HG03354 (cell line): Measurements from ENCODE around the gene SPIN1.
"Not testable (repeated sequence)": the region's sequence is repeated elsewhere in the genome, so short reads cannot be mapped to it uniquely, and the experiment has no call there.

ENCODE experiments used
- ATAC-seq: cut with Tn5 transposase; IDR thresholded peaks from one replicate; pipeline ENCODE4 v1.9.1; 2021; ENCODE audit warnings: mild to moderate bottlenecking; ENCODE audit not compliant: unreplicated experiment, poor library complexity, severe bottlenecking

SPIN1 gene

DNA sequence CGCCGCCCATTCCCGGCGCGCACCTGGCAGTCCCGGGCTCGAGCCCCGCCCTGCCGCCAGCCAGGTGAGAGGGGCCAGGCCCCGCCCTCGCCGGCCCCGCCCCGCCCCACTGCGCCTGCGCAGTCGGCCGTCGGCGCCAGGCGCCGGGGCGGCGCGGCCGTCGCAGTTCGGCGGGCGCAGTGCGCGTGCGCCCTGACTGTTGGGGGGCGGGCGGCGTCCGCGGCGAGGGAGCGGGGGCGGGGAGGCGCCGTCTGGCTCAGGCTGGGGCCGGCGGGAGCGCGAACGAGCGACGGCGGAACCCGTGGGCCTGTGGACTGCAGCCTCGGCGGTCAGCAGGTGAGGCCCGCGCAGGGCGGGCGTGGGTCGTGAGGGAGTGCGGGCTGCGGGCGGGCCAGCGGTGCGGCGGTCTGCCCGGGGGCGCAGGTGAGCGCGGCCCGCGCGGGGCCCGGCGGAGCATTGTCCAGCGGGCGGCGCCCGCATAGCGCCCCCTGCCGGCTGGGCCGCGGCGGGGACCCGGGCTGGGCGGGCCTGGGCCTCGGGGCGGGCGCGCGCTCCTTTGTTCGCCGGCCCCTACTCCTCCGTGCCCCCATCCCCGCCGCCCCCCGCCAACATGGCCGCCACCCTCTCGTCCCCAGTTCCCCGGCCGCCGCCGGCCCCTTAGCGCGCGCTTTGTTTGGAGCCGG lies at the start of gene SPIN1:
SPIN1 (plus strand) TSS at position 242 of the 683 bp plus-strand sequence. CDS start 38,096 bp downstream, outside the sequence.
- ATAC-seq = peak; percentile 86

GRCh38 chr9:88339317-88339716 lies 48.9 kb upstream of the SPIN1 start:
- no peak for ATAC-seq

- ATAC-seq = no peak
Measured at GRCh38 chr9:88342246-88342645, 46.0 kb upstream of the SPIN1 start.

DNA sequence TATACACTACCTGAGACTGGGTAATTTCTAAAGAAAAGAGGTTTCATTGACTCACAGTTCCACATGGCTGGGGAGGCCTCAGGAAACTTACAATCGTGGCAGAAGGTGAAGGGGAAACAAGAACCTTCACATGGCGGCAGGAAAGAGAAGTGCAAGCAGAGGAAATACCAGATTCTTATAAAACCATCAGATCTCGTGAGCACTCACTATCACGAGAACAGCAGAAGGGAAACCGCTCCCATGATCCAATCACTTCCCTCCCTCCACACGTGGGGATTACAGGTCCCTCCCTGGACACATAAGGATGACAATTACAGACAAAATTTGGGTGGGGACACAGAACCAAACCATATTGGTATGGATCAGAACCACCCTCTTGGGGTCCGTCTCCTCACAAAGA lies 44.2 kb upstream of the SPIN1 start:
- no peak for ATAC-seq

DNA sequence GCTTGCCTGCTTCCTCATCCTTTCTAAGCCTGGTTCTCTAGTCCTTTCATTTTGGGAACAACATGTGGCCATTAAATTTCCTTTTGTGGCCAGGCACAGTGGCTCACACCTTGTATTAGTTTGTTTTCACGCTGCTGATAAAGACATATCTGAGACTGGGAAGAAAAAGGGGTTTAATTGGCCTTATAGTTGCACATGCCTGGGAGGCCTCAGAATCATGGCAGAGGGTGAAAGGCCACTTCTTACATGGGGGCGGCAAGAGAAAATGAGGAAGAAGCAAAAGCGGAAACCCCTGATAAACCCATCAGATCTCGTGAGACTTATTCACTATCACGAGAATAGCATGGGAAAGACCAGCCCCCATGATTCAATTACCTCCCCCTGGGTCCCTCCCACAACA lies 37.9 kb upstream of the SPIN1 start:
- ATAC-seq = not testable (repeated sequence)

GRCh38 chr9:88355166-88355565 lies 33.1 kb upstream of the SPIN1 start:
- ATAC-seq = no peak

DNA sequence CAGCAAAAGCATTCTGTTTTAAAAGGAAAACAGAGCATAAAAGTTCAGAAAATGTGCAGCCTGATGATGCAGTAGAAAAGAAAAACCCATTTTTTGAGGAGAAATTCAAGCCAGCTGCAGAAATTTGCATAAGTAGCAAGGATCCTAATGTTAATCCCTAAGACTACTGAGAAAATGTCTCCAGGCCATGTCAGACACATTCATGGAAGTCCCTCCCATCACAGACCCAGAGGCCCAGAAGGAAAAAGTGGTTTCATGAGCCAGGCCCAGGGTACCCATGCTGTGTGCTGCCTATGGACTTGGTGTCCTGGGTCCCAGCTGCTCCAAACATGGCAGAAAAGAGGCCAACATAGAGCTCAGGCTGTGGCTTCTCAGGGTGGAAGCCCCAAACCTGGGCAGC lies 31.0 kb upstream of the SPIN1 start:
- ATAC-seq = not testable (repeated sequence)

DNA sequence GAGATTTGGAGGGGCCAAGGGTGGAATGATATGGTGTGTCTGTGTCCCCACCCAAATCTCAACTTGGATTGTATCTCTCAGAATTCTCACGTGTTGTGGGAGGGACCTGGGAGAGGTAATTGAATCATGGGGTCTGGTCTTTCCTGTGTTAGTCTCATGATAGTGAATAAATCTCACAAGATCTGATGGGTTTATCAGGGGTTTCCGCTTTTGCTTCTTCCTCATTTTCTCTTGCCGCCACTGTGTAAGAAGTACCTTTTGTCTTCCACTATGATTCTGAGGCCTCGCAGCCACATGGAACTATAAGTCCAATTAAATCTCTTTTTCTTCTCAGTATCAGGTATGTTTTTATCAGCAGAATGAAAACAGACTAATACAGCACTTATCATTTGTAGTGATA lies 29.5 kb upstream of the SPIN1 start:
- ATAC-seq = no peak

GRCh38 chr9:88359974-88360373 lies 28.3 kb upstream of the SPIN1 start:
- ATAC-seq = no peak

DNA sequence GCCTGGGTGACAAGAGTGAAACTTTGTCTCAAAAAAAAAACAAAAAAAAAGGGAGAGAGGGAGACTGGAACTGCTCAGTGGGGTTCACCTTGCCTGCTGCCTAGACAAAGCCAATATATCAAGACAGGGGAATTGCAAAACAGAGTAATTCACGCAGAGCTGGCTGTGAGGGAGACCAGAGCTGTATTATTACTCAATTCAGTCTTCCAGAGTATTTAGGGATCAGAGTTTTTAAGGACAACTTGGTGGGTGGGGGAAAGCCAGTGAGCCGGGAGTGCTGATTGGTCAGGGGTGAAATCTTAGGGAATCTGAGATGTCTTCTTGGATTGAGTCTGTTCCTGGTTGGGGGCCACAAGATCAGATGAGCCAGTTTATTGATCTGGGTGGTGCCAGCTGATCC lies 25.6 kb upstream of the SPIN1 start:
- ATAC-seq = no peak

- ATAC-seq = no peak
Measured at GRCh38 chr9:88363661-88364060, 24.6 kb upstream of the SPIN1 start.

GRCh38 chr9:88364706-88365105 lies 23.5 kb upstream of the SPIN1 start:
- no peak for ATAC-seq

DNA sequence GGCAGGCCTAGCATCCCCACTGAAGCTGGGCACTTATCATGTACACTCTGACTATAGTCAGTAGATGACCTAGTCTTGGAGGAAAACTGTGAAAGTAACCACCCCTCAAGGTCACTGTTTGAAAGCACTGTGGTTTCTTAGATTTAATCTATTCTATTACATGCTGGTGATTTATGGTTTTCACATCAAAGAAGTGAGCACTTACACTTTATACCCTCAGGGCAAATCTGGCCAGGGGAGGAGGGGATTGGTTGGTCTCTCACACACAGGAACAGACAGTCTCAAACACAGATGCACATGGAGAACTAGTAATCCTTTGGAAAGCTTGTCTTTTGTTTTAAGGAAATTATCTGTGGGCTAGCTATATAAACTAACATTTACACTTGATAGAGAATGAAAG lies 17.9 kb upstream of the SPIN1 start:
- no peak for ATAC-seq

GRCh38 chr9:88372103-88372654 lies 16.1 kb upstream of the SPIN1 start:
- ATAC-seq = no peak

- no peak for ATAC-seq
Measured at GRCh38 chr9:88373045-88373444, 15.2 kb upstream of the SPIN1 start.

DNA sequence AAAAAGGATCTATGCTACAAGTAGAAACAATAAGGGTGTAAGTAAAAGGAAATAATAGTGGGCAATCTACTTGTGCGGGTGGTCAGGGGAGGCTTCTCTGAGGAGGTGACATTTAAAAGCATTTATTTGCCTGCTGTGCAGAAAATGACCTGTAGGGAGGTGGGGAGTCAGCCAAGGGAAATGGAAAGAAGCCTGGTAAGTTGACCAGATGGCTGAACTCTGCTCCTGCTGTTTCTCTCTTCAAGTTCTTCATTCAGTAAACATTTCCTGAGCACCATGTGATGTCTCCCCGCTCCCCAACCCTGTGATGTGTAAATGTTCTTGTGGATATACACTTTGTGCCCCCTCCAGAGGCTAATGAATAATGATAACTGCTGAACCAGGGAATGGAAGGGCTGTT lies 9.9 kb upstream of the SPIN1 start:
- no peak for ATAC-seq

- ATAC-seq = no peak
Measured at GRCh38 chr9:88379352-88379751, 8.9 kb upstream of the SPIN1 start.

GRCh38 chr9:88380118-88380517 lies 8.1 kb upstream of the SPIN1 start:
- no peak for ATAC-seq

DNA sequence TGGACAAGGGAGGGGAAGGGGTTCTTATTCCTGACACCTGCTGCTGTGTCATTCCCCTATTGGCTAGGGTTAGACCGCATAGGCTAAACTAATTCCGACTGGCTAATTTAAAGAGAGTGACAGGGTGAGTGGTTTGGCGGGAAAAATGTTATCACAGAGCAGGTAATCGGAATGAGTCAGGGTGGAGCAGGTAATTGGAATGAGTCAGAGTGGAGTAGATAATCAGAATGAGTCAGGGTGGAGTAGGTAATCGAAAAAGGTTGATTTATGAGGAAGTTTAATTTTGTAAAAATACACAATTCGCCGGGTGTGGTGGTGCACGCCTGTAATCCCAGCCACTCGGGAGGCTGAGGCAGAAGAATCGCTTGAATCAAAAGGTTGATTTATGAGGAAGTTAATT lies 6.9 kb upstream of the SPIN1 start:
- not testable (repeated sequence) for ATAC-seq

DNA sequence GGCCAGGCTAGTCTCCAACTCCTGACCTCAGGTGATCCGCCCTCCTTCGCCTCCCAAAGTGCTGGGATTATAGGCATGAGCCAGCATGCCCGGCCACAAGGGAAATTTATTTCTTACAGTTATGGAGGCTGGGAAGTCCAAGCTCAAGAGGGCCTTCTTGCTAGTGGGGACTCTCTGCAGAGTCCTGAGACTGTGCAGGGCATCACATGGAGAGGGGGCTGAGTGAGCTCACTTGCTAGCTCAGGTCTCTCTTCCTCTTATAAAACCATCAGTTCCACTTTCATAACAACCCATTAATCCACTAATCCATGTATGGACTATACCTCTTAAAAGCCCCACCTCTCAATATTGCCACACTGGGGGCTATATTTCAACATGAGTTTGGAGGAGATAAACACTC lies 5.1 kb upstream of the SPIN1 start:
- no peak for ATAC-seq

- not testable (repeated sequence) for ATAC-seq
Measured at GRCh38 chr9:88386137-88386536, 2.1 kb upstream of the SPIN1 start.

- no peak for ATAC-seq
Measured at GRCh38 chr9:88387036-88387551, 1.1 kb upstream of the SPIN1 start.
